Astrocyte (in vitro differentiated cells and primary cell): ENCODE measurements around the gene DOK7.
"Not testable (repeated sequence)": the region's sequence is repeated elsewhere in the genome, so short reads cannot be mapped to it uniquely, and the experiment has no call there.

ENCODE experiments used
- CTCF ChIP-seq: IDR thresholded peaks from 2 replicates; pipeline ENCODE4 v1.5.1; 2011; ENCODE audit warnings: low read depth, mild to moderate bottlenecking, inconsistent platforms, low read length, moderate library complexity; ENCODE audit not compliant: insufficient read depth
- EZH2 ChIP-seq: IDR thresholded peaks from 2 replicates; pipeline ENCODE4 v1.6.1; 2012; ENCODE audit warnings: mild to moderate bottlenecking, low read length, inconsistent platforms; ENCODE audit not compliant: insufficient read depth

GRCh38 chr4:3459156-3459555 lies 4.0 kb upstream of the DOK7 start:
- TF ChIP-seq EZH2, CTCF: not testable (repeated sequence)
